Adrenal gland (tissue), 12 donors: ENCODE results near the gene PPM1L. TPM values are rescaled to one million over a fixed set of nuclear protein-coding genes. Genes with fewer than 3 reads are reported as not detected.

Source experiments
- DNase-seq, 7 donors: peaks; one replicate each; pipeline ENCODE4 v3.0.0-alpha.2; 2019 to 2020
- H3K27ac ChIP-seq, 5 donors: fragments of 200-600 bp; sonication (generic) in 4 of 5; 1 replicate in 3 of 5; 2 replicates in 2 of 5; pipeline versions ENCODE4 v1.5.1 to v1.8.0; 2016 to 2020; ENCODE audit warnings: mild to moderate bottlenecking in 1 of 5
- H3K27me3 ChIP-seq: fragments of 200-600 bp; 2 replicates; pipeline ENCODE4 v1.8.0; 2021
- H3K36me3 ChIP-seq, 2 donors: fragments of 200-600 bp; replicated peaks in 1 of 2; 1 replicate in 1 of 2; 2 replicates in 1 of 2; pipeline versions ENCODE4 v1.5.1 to v1.8.0; 2018 to 2022
- H3K4me1 ChIP-seq, 2 donors: fragments of 200-600 bp; replicated peaks in 1 of 2; 1 replicate in 1 of 2; 2 replicates in 1 of 2; pipeline versions ENCODE4 v1.5.1 to v1.8.0; 2018 to 2021
- H3K4me3 ChIP-seq, 4 donors: fragments of 200-600 bp; sonication (generic) in 3 of 4; one replicate each; pipeline ENCODE4 v1.5.1; 2016 to 2018
- H3K9me3 ChIP-seq, 3 donors: fragments of 200-600 bp; sonication (generic) in 1 of 3; replicated peaks in 1 of 3; 1 replicate in 2 of 3; 2 replicates in 1 of 3; pipeline versions ENCODE4 v1.5.1 to v1.8.0; 2016 to 2021
- POLR2A ChIP-seq, 2 donors: fragments of 450-650 bp; IDR thresholded peaks; one replicate each; pipeline ENCODE4 v1.6.1; 2017; ENCODE audit warnings: antibody characterized with exemption in 2 of 2, mild to moderate bottlenecking in 2 of 2, moderate library complexity in 1 of 2
- WGBS, 4 donors: extraction: QIAGEN DNeasy Blood & Tissue Kit in 2 of 4; methylation state at CpG; one replicate each; pipeline versions ENCODE4 v1.1.5 to v1.1.7; 2013 to 2017; 5-methylcytosine and 5-hydroxymethylcytosine counted together
- intact Hi-C, 2 donors: fragments of 100-400 bp; cut with DNase I; formaldehyde crosslinking; loops; one replicate each; pipeline versions ENCODE4 v1.14.1 to v1.15.0; 2022 to 2023
- polyA plus RNA-seq, 3 donors: library from polyadenylated mRNA; stranded (reverse); fragments of 200-250 nt in 2 of 3; fragments of 350-450 nt in 1 of 3; fragmentation: Illumina TruSeq in 1 of 3; extraction: RNeasy Lipid Tissue Mini Kit (QIAGEN cat#74804) in 1 of 3; gene quantifications; one replicate each; pipeline ENCODE4 v1.2.3, GENCODE V29; 2013 to 2014
- total RNA-seq, 9 donors: library from RNA; depleted of rRNA in 4 of 9; stranded (reverse); fragments of >200 nt in 4 of 9; fragments of 120-200 nt in 1 of 9; fragmentation: NEBNext Ultra II Directional in 1 of 9; extraction: Animal tissue kit (Norgen Biotek cat#: 25700) in 1 of 9; gene quantifications; one replicate each; pipeline versions ENCODE4 v1.1.0 to v1.2.4, GENCODE V29; 2013 to 2023
- TF ChIP-seq, protein P1 (sequence below), 6 experiments: fragments of 450-650 bp in 4 of 6; fragments of 200-600 bp in 2 of 6; sonication (generic) in 1 of 6; IDR thresholded peaks; 1 replicate in 5 of 6; 2 replicates in 1 of 6; pipeline versions ENCODE4 v1.5.1 to v1.8.0; 2016 to 2021; ENCODE audit warnings: antibody characterized with exemption in 6 of 6, mild to moderate bottlenecking in 2 of 6, moderate library complexity in 1 of 6
- donor health status: healthy with polysubstance abuse.
- donor health status: Bipolar disorder and iron deficiency.
- donor health status: DM: yes; HTN: yes; CAD: no.
- donor health status: DM: no; HTN: no; CAD: no.
- donor health status: DM: no; HTN: no; CAD: no.
- donor health status: DM: yes; HTN: yes; CAD: no.

Gene PPM1L
- total and polyA plus RNA-seq, 12 donors, result 2.4 to 53.6 (median 35.0) TPM

DNA sequence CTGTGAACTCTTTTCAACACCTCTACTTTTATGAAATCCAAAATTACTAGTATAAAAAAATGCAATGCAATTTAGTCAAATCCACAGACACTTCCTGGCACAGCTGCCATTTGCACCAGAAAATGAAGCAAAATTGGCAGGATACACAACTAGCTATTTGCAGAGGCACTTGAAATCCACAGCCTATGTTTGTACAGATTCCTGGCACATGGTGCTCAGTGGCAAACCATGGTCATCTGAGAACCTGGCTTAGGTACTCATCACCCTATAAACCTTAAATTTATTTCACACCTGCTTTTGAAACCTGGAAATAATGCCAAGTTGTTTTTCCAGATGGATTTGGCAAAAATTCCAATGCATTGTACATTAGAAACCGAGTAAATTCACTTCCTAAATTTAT, 20.2 kb upstream of the PPM1L start:
- TF ChIP-seq, protein P1, sequence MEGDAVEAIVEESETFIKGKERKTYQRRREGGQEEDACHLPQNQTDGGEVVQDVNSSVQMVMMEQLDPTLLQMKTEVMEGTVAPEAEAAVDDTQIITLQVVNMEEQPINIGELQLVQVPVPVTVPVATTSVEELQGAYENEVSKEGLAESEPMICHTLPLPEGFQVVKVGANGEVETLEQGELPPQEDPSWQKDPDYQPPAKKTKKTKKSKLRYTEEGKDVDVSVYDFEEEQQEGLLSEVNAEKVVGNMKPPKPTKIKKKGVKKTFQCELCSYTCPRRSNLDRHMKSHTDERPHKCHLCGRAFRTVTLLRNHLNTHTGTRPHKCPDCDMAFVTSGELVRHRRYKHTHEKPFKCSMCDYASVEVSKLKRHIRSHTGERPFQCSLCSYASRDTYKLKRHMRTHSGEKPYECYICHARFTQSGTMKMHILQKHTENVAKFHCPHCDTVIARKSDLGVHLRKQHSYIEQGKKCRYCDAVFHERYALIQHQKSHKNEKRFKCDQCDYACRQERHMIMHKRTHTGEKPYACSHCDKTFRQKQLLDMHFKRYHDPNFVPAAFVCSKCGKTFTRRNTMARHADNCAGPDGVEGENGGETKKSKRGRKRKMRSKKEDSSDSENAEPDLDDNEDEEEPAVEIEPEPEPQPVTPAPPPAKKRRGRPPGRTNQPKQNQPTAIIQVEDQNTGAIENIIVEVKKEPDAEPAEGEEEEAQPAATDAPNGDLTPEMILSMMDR (IDR thresholded peaks at IDR 0.05), result no peak
- no peak for TF ChIP-seq POLR2A (IDR thresholded peaks at IDR 0.05)
- Histone ChIP-seq H3K36me3 (no peaks in the 10 kb centered on the region), H3K27me3 (no peaks in the 10 kb centered on the region), H3K4me1 (no peaks in the 10 kb centered on the region), H3K27ac (no peak overlapping the region), H3K4me3 (no peak overlapping the region), H3K9me3 (no peaks in the 10 kb centered on the region)
- 79 to 83% (median 81%) methylated on average over 1 of the region's 1 CpG for WGBS, 4 donors
- DNase-seq, result no peak
- intact Hi-C loops, result no loop called here

DNA sequence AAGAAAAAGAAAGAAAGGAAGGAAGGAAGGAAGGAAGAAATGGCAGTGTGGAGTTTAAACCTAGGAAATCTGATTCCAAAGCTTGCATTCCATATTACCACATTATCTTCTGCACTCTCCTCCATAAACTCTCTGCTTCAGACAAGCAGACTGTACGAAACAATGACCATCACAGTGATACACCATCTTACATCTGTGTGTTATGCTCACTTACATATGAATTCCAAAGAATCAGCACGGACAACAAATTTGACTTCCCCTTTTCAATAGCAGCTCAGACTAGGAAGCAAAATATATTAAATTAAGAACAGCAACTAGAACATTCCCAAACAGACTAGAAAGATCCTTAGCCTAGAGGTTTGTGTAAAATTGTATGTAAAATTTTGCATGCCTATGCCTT, 18.0 kb upstream of the PPM1L start:
- Histone ChIP-seq H3K27me3 (no peaks in the 10 kb centered on the region), H3K4me1 (no peaks in the 10 kb centered on the region), H3K4me3 (no peak overlapping the region), H3K9me3 (no peaks in the 10 kb centered on the region), H3K27ac (no peak overlapping the region), H3K36me3 (no peaks in the 10 kb centered on the region)
- TF ChIP-seq, protein P1 (IDR thresholded peaks at IDR 0.05), result no peak
- TF ChIP-seq POLR2A (IDR thresholded peaks at IDR 0.05), result no peak
- WGBS, 4 donors, result 67 to 72% (median 71%) methylated on average over 2 of the region's 2 CpGs
- DNase-seq, result no peak
- intact Hi-C loops, result no loop called here

DNA sequence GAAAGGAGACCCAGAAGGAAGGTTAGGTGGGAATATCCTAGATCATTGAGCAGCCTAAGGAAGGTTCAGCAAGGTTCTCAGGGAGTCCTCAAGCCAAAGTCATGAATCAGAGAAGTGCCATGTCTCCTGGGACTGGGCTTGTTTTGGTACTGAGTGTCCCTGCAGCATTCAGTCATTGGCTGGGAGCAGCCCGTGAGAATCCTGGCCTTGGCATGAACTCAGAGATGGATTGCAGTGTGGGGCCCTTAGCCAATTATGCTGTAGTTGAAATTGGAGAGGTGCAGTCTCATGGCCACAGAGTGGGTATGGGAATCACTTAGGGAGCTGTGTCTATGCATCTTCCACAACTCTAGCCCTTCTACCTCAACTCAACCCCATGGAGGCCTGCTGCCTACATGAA, 17.0 kb upstream of the PPM1L start:
- H3K4me3 ChIP-seq, result no peak overlapping the region
- H3K4me1 ChIP-seq, result no peaks in the 10 kb centered on the region
- no peak overlapping the region for H3K27ac ChIP-seq
- intact Hi-C loops, result no loop called here
- no peaks in the 10 kb centered on the region for H3K36me3 ChIP-seq
- TF ChIP-seq, protein P1 (IDR thresholded peaks at IDR 0.05), result no peak
- TF ChIP-seq POLR2A (IDR thresholded peaks at IDR 0.05), result no peak
- no peaks in the 10 kb centered on the region for H3K9me3 ChIP-seq
- WGBS, 4 donors, result 13 to 60% (median 32%) methylated on average over 1 of the region's 1 CpG
- H3K27me3 ChIP-seq, result no peaks in the 10 kb centered on the region
- peak; percentile 51 to 87 (median 78) for DNase-seq

DNA sequence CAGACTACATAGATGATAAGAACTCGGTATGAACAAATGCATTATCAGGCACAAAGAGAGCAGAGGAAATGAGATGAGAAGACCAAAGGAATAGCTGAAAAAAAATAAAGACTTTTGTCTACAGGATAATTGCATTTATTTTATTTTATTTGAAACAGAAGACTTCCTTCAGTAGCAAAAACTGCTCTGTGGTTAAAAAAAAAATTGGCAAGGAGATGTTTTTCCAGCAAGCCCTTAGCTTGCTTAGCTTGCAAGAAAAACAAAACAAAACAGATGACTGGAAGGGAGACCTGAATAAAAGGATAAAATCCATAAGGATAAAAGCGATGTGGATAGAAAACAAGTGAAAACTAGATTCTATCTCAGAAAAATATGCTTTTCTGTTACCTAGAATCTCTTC, 9.1 kb upstream of the PPM1L start:
- no peak overlapping the region for H3K27ac ChIP-seq
- no peak for TF ChIP-seq POLR2A (IDR thresholded peaks at IDR 0.05)
- TF ChIP-seq, protein P1 (IDR thresholded peaks at IDR 0.05), result no peak
- WGBS, 4 donors, result 29 to 31% (median 30%) methylated on average over 2 of the region's 2 CpGs
- intact Hi-C loops, result no loop called here
- H3K4me1 ChIP-seq, result peaks cover 6 to 26% of the 10 kb centered on the region in 2 donors
- no peaks in the 10 kb centered on the region for H3K27me3 ChIP-seq
- DNase-seq, result no peak
- H3K36me3 ChIP-seq, result no peaks in the 10 kb centered on the region
- H3K9me3 ChIP-seq, result no peaks in the 10 kb centered on the region
- peak overlapping the region in 2 of 4 donors; percentile 12 to 28 for H3K4me3 ChIP-seq
